PC-3 (cell line): Measurements from ENCODE around the gene DGKE. TPM values are rescaled to one million over a fixed set of nuclear protein-coding genes. Genes with fewer than 3 reads are reported as not detected.

Experiments
- ATAC-seq: fragments of 200-7000 bp; cut with Tn5 transposase; 2 replicates; pipeline ENCODE4 v1.9.1; 2020; ENCODE audit warnings: mild to moderate bottlenecking, moderate library complexity
- BruUV-seq: library from RNA; stranded (reverse); fragments of 400-500 nt; replicated peaks from 2 replicates; lab custom pipeline; 2021; lab: Mats Ljungman, UMichigan
- CTCF ChIA-PET: fragments of 300-600 bp; sonication (Branson Sonifier 250); formaldehyde crosslinking; loops from one replicate; lab custom pipeline; 2022; ENCODE audit warnings: antibody characterized with exemption; lab: Charles Lee
- POLR2A ChIA-PET: fragments of 300-600 bp; sonication (Branson Sonifier 250); formaldehyde crosslinking; loops from one replicate; lab custom pipeline; 2022; ENCODE audit warnings: antibody characterized with exemption; ENCODE audit not compliant: unreplicated experiment; lab: Charles Lee
- DNase-seq: peaks from one replicate; pipeline ENCODE4 v3.0.0-alpha.2; 2015
- H2AFZ ChIP-seq: fragments of 300-600 bp; sonication (generic); 2 replicates; pipeline ENCODE4 v1.6.0; 2016; ENCODE audit warnings: antibody characterized with exemption, low read length
- H3F3A ChIP-seq: fragments of 300-600 bp; sonication (generic); one replicate; pipeline ENCODE4 v1.6.0; 2017; ENCODE audit warnings: antibody characterized with exemption, low read length, control low read depth, mild to moderate bottlenecking; ENCODE audit not compliant: unreplicated experiment
- H3K27ac ChIP-seq: fragments of 300-600 bp; sonication (generic); 2 replicates; pipeline ENCODE4 v1.5.1; 2016; ENCODE audit warnings: mild to moderate bottlenecking, low read length
- H3K27me3 ChIP-seq: fragments of 300-600 bp; sonication (generic); 2 replicates; pipeline ENCODE4 v1.6.1; 2016; ENCODE audit warnings: low read length, mixed read lengths
- H3K36me3 ChIP-seq: fragments of 300-600 bp; sonication (generic); 2 replicates; pipeline ENCODE4 v1.6.1; 2016; ENCODE audit warnings: low read depth, mixed run types, low read length, mixed read lengths
- H3K4me1 ChIP-seq: fragments of 300-600 bp; sonication (generic); 2 replicates; pipeline ENCODE4 v1.5.1; 2016; ENCODE audit warnings: low read length; ENCODE audit not compliant: insufficient read depth
- H3K4me2 ChIP-seq: fragments of 300-600 bp; sonication (generic); 2 replicates; pipeline ENCODE4 v1.6.0; 2016; ENCODE audit warnings: low read length
- H3K4me3 ChIP-seq: fragments of 300-600 bp; sonication (generic); 2 replicates; pipeline ENCODE4 v1.5.1; 2016; ENCODE audit warnings: mild to moderate bottlenecking, low read length, mixed read lengths
- H3K79me2 ChIP-seq: fragments of 300-600 bp; sonication (generic); 2 replicates; pipeline ENCODE4 v1.6.1; 2017; ENCODE audit warnings: low read length, mixed read lengths
- H3K9ac ChIP-seq: fragments of 300-600 bp; sonication (generic); 2 replicates; pipeline ENCODE4 v1.6.0; 2016; ENCODE audit warnings: mild to moderate bottlenecking, low read length
- H3K9me2 ChIP-seq: fragments of 300-600 bp; sonication (generic); replicated peaks from 2 replicates; pipeline ENCODE4 v1.6.1; 2016; ENCODE audit warnings: mixed run types, low read length, mixed read lengths
- H3K9me3 ChIP-seq: fragments of 300-600 bp; sonication (generic); 2 replicates; pipeline ENCODE4 v1.6.1; 2016; ENCODE audit warnings: low read length, mixed read lengths
- H4K20me1 ChIP-seq: fragments of 300-600 bp; sonication (generic); 2 replicates; pipeline ENCODE4 v1.6.1; 2016; ENCODE audit warnings: low read length, mixed read lengths
- EZH2 ChIP-seq: fragments of 300-600 bp; sonication (generic); IDR thresholded peaks from one replicate; pipeline ENCODE4 v1.6.1; 2017; ENCODE audit warnings: antibody characterized with exemption, mild to moderate bottlenecking, low read length; ENCODE audit not compliant: unreplicated experiment
- EZH2phosphoT487 ChIP-seq: fragments of 300-600 bp; sonication (generic); IDR thresholded peaks from 2 replicates; pipeline ENCODE4 v1.6.1; 2018; ENCODE audit warnings: mild to moderate bottlenecking, antibody characterized with exemption, low read length, borderline replicate concordance
- intact Hi-C: fragments of 100-400 bp; cut with micrococcal nuclease; formaldehyde crosslinking; loops from 2 replicates; pipeline ENCODE4 v1.9.0; 2023
- total RNA-seq: library from RNA; depleted of rRNA; stranded (reverse); fragments of >200 nt; gene quantifications from 2 replicates; pipeline ENCODE4 v1.2.3, GENCODE V29; 2014
- TF ChIP-seq, protein P1 (sequence below): fragments of 300-600 bp; sonication (generic); conservative IDR thresholded peaks from 2 replicates; pipeline ENCODE4 v1.5.1; 2017; ENCODE audit warnings: antibody characterized with exemption, low read depth, mild to moderate bottlenecking, low read length

The DGKE gene
- total RNA-seq, 1 experiment from 2014 or later, result 8.4 TPM

DNA sequence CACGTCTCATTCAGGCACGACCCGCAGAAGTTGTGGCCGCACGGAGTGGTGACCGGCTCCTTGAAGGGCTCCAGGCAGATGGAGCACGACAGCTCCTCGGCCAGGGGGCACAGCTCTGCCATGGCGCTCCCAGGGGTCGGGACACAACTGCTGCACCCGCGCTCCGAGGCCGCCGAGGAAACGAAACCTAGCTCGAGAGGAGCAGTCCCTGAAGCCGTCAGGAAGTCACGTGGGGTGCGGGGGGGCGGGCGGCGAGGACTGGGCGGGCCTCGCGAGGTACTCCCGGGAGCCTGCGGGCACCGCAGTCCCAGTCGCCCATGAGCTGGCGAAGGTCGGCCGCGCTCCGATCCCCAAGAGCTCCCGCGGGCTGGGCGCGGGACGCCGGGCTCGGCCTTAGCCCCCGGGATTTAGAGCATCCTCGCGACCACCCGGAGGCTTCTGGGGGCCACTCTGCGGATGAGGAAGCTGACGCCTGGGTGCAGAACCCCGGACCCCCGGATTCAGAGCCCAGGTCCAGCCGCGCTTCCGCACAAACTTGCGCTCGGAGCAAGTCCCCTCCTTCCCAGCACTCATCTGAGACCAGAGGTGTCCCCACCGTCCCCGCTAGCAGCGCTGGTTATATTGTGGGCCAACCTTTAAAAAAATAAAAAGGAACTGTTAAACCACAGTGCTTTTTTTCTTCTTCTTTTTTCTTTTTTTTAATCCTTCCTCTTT is 80.1 kb downstream of the DGKE start, which contains the start of gene TRIM25:
TSS of gene TRIM25 (minus strand) at position 183 of the 714 bp plus-strand sequence. CDS start at position 122, 61 bp downstream.
- Histone ChIP-seq H3K79me2 (peaks cover 61% of the 10 kb centered on the region), H3K9me3 (peaks cover 8% of the 10 kb centered on the region; the same call in 1 of the 2 replicates), H4K20me1 (peaks cover 34% of the 10 kb centered on the region), H3K9ac (peak within 1 kb of the TSS; percentile 96), H3K27me3 (no peaks in the 10 kb centered on the region), H3F3A (peaks cover 9% of the 10 kb centered on the region), H3K4me1 (peaks cover 45% of the 10 kb centered on the region), H3K4me2 (peak within 1 kb of the TSS; percentile 94), H2AFZ (peak within 1 kb of the TSS; percentile 59), H3K36me3 (peaks cover 6% of the 10 kb centered on the region; the same call in 1 of the 2 replicates), H3K9me2 (no peaks in the 10 kb centered on the region), H3K27ac (peak within 1 kb of the TSS; percentile 94), H3K4me3 (peak within 1 kb of the TSS; percentile 87)
- BruUV-seq, result TSS peak; percentile 83
- intact Hi-C loops, result loop anchor here (1.0 kb wide), 1 partner anchor 26 kb away; no protein-coding TSS in a partner anchor
- DNase-seq (peak; percentile 92), ATAC-seq (peak; percentile 67)
- ChIA-PET CTCF (interaction anchor here (0.6 to 0.8 kb wide), 3 partner anchors 94 to 229 kb away, joined by 3 read pairs; no protein-coding TSS in a partner anchor), POLR2A (interaction anchor here (0.5 to 1.1 kb wide), 14 partner anchors 11 to 1033 kb away, joined by 3 to 15 read pairs (median 5); partner anchors contain the start of genes DGKE and NOG)
- TF ChIP-seq EZH2phosphoT487, result no peak
- TF ChIP-seq, protein P1, sequence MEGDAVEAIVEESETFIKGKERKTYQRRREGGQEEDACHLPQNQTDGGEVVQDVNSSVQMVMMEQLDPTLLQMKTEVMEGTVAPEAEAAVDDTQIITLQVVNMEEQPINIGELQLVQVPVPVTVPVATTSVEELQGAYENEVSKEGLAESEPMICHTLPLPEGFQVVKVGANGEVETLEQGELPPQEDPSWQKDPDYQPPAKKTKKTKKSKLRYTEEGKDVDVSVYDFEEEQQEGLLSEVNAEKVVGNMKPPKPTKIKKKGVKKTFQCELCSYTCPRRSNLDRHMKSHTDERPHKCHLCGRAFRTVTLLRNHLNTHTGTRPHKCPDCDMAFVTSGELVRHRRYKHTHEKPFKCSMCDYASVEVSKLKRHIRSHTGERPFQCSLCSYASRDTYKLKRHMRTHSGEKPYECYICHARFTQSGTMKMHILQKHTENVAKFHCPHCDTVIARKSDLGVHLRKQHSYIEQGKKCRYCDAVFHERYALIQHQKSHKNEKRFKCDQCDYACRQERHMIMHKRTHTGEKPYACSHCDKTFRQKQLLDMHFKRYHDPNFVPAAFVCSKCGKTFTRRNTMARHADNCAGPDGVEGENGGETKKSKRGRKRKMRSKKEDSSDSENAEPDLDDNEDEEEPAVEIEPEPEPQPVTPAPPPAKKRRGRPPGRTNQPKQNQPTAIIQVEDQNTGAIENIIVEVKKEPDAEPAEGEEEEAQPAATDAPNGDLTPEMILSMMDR, result no peak
- no peak for TF ChIP-seq EZH2

DNA sequence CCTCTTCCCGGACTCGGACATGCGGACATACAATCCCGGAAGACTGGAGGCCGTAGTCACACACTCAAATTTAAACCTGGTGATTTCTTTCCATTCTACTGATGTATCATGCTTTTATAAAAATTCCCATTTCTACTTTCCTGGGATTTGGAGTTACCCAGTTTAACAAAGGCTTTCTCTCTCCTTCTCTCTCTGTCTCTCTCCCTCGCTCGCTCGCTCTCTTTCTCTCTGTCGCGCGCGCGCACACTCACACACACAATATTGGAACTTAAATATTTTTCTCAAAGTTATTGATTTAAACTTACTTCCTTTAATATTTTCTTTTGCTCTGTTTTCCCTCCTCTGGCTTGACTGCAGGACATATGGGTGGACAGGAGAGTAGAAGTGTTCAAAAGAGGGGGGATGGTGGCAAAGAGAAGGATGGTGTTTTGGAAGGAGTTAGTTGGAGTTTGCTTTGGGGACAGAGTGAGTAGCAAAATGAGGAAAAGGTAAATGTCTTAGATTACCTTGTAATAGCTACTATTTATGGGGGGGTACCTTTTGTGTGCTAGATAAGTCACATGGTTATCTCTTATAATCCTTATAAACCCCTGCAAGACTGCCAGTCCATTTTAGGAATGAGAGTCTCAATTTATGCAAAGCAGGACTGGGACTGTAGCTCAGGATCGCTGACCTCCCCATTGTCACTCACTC is 80.8 kb downstream of the DGKE start:
- H3F3A ChIP-seq, result peaks cover 9% of the 10 kb centered on the region
- ATAC-seq (no peak; the same call in 1 of the 2 replicates), DNase-seq (peak; percentile 45)
- peaks cover 8% of the 10 kb centered on the region; the same call in 1 of the 2 replicates for H3K9me3 ChIP-seq
- peaks cover 54% of the 10 kb centered on the region for H3K79me2 ChIP-seq
- no TSS peak for BruUV-seq
- ChIA-PET CTCF (interaction anchor here (0.6 kb wide), 1 partner anchor 190 kb away, joined by 3 read pairs; no protein-coding TSS in a partner anchor), POLR2A (interaction anchor here (0.5 to 1.1 kb wide), 4 partner anchors 23 to 301 kb away, joined by 3 to 11 read pairs (median 6); partner anchors contain the start of gene DGKE)
- H4K20me1 ChIP-seq, result peaks cover 30% of the 10 kb centered on the region
- no peaks in the 10 kb centered on the region for H3K9me2 ChIP-seq
- peaks cover 4% of the 10 kb centered on the region; the same call in 1 of the 2 replicates for H3K36me3 ChIP-seq
- TF ChIP-seq EZH2phosphoT487, result no peak
- TF ChIP-seq EZH2, result no peak
- TF ChIP-seq, protein P1, result no peak
- peak overlapping the region; percentile 96 for H3K9ac ChIP-seq
- intact Hi-C loops, result loop anchor here (1.0 kb wide), 1 partner anchor 26 kb away; no protein-coding TSS in a partner anchor
- peak overlapping the region; percentile 87 for H3K4me3 ChIP-seq
- peak overlapping the region; percentile 94 for H3K4me2 ChIP-seq
- H3K4me1 ChIP-seq, result peaks cover 41% of the 10 kb centered on the region
- no peak overlapping the region for H2AFZ ChIP-seq
- peak overlapping the region; percentile 94 for H3K27ac ChIP-seq
- no peaks in the 10 kb centered on the region for H3K27me3 ChIP-seq
